Tibial nerve (tissue), 4 donors: ENCODE results near the gene MAN2B1. TPM values are rescaled to one million over a fixed set of nuclear protein-coding genes. Genes with fewer than 3 reads are reported as not detected.
"Not testable (repeated sequence)": the region's sequence is repeated elsewhere in the genome, so short reads cannot be mapped to it uniquely, and the experiment has no call there.

ENCODE experiments used
- DNase-seq, 2 donors: peaks; one replicate each; pipeline ENCODE4 v3.0.0-alpha.2; 2019; ENCODE audit warnings: low spot score in 2 of 2
- H3K27ac ChIP-seq, 4 donors: fragments of 200-600 bp; sonication (generic) in 3 of 4; one replicate each; pipeline ENCODE4 v1.5.1; 2017 to 2019; ENCODE audit warnings: mild to moderate bottlenecking in 1 of 4
- H3K27me3 ChIP-seq, 2 donors: fragments of 200-600 bp; sonication (generic) in 1 of 2; one replicate each; pipeline versions ENCODE4 v1.5.1 to v1.6.0; 2017 to 2019
- H3K36me3 ChIP-seq, 3 donors: fragments of 200-600 bp; sonication (generic); one replicate each; pipeline ENCODE4 v1.5.1; 2018 to 2019
- H3K4me1 ChIP-seq, 4 donors: fragments of 200-600 bp; sonication (generic) in 3 of 4; one replicate each; pipeline ENCODE4 v1.5.1; 2017 to 2019
- H3K4me3 ChIP-seq, 4 donors: fragments of 200-600 bp; sonication (generic) in 3 of 4; one replicate each; pipeline ENCODE4 v1.5.1; 2017 to 2019; ENCODE audit warnings: mild to moderate bottlenecking in 1 of 4, moderate library complexity in 1 of 4
- H3K9me3 ChIP-seq, 4 donors: fragments of 200-600 bp; sonication (generic) in 3 of 4; one replicate each; pipeline ENCODE4 v1.5.1; 2017 to 2019
- EP300 ChIP-seq, 2 donors: sonication (generic); formaldehyde crosslinking; IDR thresholded peaks; one replicate each; pipeline ENCODE4 v1.6.1; 2017; ENCODE audit warnings: antibody characterized with exemption in 2 of 2, mild to moderate bottlenecking in 1 of 2
- POLR2A ChIP-seq, 2 donors: fragments of 450-650 bp; IDR thresholded peaks; one replicate each; pipeline ENCODE4 v1.6.1; 2017; ENCODE audit warnings: antibody characterized with exemption in 2 of 2, mild to moderate bottlenecking in 2 of 2, moderate library complexity in 2 of 2
- WGBS, 2 donors: methylation state at CpG; one replicate each; pipeline ENCODE4 v1.1.5; 2018; 5-methylcytosine and 5-hydroxymethylcytosine counted together
- total RNA-seq, 4 donors: library from RNA; depleted of rRNA; stranded (reverse); fragments of >200 nt; gene quantifications; one replicate each; pipeline ENCODE4 v1.1.0, GENCODE V29; 2016
- TF ChIP-seq, protein P1 (sequence below), 5 experiments: fragments of 200-600 bp in 3 of 5; fragments of 450-650 bp in 2 of 5; sonication (generic) in 3 of 5; IDR thresholded peaks; one replicate each; pipeline ENCODE4 v1.5.1; 2016 to 2019; ENCODE audit warnings: antibody characterized with exemption in 5 of 5, mild to moderate bottlenecking in 3 of 5, moderate library complexity in 2 of 5

MAN2B1 gene
- total RNA-seq = 10 to 100 TPM; 48.5 to 89.4 (median 58.5) TPM

GRCh38 chr19:12666265-12667048 lies at the start of gene MAN2B1, which contains the start of gene WDR83:
TSS of gene MAN2B1 (minus strand) at chr19:12666742. CDS start at chr19:12666701, 41 bp downstream.
TSS of gene WDR83 (plus strand) at chr19:12666807. CDS start at chr19:12669791, 2,984 bp downstream.
- H3K4me3 ChIP-seq = peak within 1 kb of the TSS; percentile 83 to 95 (median 87)
- peaks cover 0 to 43% (median 15%) of the 10 kb centered on the region in 3 donors for H3K36me3 ChIP-seq
- H3K4me1 ChIP-seq = peaks cover 0 to 58% (median 33%) of the 10 kb centered on the region in 4 donors
- no peaks in the 10 kb centered on the region for H3K9me3 ChIP-seq
- WGBS, 2 donors = 1% methylated on average over 26 to 45 of the region's 46 CpGs
- no peaks in the 10 kb centered on the region for H3K27me3 ChIP-seq
- DNase-seq = peak; percentile 64 to 67
- peak within 1 kb of the TSS; percentile 58 to 91 (median 80) for H3K27ac ChIP-seq
- TF ChIP-seq, protein P1, sequence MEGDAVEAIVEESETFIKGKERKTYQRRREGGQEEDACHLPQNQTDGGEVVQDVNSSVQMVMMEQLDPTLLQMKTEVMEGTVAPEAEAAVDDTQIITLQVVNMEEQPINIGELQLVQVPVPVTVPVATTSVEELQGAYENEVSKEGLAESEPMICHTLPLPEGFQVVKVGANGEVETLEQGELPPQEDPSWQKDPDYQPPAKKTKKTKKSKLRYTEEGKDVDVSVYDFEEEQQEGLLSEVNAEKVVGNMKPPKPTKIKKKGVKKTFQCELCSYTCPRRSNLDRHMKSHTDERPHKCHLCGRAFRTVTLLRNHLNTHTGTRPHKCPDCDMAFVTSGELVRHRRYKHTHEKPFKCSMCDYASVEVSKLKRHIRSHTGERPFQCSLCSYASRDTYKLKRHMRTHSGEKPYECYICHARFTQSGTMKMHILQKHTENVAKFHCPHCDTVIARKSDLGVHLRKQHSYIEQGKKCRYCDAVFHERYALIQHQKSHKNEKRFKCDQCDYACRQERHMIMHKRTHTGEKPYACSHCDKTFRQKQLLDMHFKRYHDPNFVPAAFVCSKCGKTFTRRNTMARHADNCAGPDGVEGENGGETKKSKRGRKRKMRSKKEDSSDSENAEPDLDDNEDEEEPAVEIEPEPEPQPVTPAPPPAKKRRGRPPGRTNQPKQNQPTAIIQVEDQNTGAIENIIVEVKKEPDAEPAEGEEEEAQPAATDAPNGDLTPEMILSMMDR (IDR thresholded peaks at IDR 0.05) = no peak
- TF ChIP-seq EP300 (IDR thresholded peaks at IDR 0.05) = peak in 1 of 2 donors; percentile 20
- TF ChIP-seq POLR2A (IDR thresholded peaks at IDR 0.05) = peak in 1 of 2 donors; percentile 38

DNA sequence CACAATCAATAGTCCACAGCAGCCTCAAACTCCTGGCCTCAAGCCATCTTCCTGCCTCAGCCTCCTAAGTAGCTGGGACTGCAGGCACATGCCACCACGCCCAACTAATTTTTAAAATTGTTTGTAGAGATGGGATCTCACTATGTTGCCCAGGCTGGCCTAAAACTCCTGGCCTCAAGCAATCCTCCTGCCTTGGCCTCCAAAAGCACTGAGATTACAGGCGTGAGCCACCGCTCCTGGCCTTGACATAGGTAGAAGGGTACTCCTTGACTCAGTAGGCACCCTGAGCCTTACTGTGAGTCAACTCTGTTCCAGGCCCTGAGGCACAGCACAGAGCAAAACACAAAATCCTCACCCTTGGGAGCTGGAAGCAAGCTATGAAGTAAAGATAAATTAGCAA lies 49.4 kb upstream of the MAN2B1 start:
- H3K9me3 ChIP-seq = no peaks in the 10 kb centered on the region
- DNase-seq = no peak
- peaks cover 8 to 80% (median 29%) of the 10 kb centered on the region in 3 donors for H3K36me3 ChIP-seq
- TF ChIP-seq, protein P1 (IDR thresholded peaks at IDR 0.05) = no peak
- TF ChIP-seq EP300 (IDR thresholded peaks at IDR 0.05) (no peak), POLR2A (IDR thresholded peaks at IDR 0.05) (no peak)
- WGBS, 2 donors = 93 to 94% methylated on average over 3 of the region's 3 CpGs
- H3K27me3 ChIP-seq = no peaks in the 10 kb centered on the region
- peaks cover 0 to 30% (median 11%) of the 10 kb centered on the region in 4 donors for H3K4me1 ChIP-seq
- no peak overlapping the region for H3K27ac ChIP-seq
- no peak overlapping the region for H3K4me3 ChIP-seq

- TF ChIP-seq EP300 (IDR thresholded peaks at IDR 0.05) (no peak), POLR2A (IDR thresholded peaks at IDR 0.05) (no peak)
- TF ChIP-seq, protein P1 (IDR thresholded peaks at IDR 0.05) = no peak
- Histone ChIP-seq H3K36me3 (peaks cover 8 to 88% (median 32%) of the 10 kb centered on the region in 3 donors), H3K4me1 (peaks cover 0 to 22% (median 3%) of the 10 kb centered on the region in 4 donors), H3K27ac (no peak overlapping the region), H3K27me3 (no peaks in the 10 kb centered on the region), H3K4me3 (no peak overlapping the region), H3K9me3 (no peaks in the 10 kb centered on the region)
- no peak for DNase-seq
- WGBS, 2 donors = 82 to 84% methylated on average over 11 of the region's 15 CpGs
These were observed 48.6 kb upstream of the MAN2B1 start for GRCh38 chr19:12715102-12715501.

- not testable (repeated sequence) for H3K9me3 ChIP-seq, H3K27me3 ChIP-seq, H3K4me3 ChIP-seq, H3K27ac ChIP-seq, H3K4me1 ChIP-seq, DNase-seq
- WGBS, 2 donors = 95 to 96% methylated on average over 9 of the region's 9 CpGs
- peaks cover 8 to 95% (median 32%) of the 10 kb centered on the region in 3 donors for H3K36me3 ChIP-seq
These were observed 46.8 kb upstream of the MAN2B1 start for GRCh38 chr19:12713304-12713703.

- H3K36me3 ChIP-seq = peaks cover 8 to 97% (median 32%) of the 10 kb centered on the region in 3 donors
- WGBS, 2 donors = 38 to 57% methylated on average over 7 to 11 of the region's 14 CpGs
- H3K4me1 ChIP-seq, H3K9me3 ChIP-seq, H3K27ac ChIP-seq, DNase-seq, H3K27me3 ChIP-seq, H3K4me3 ChIP-seq: not testable (repeated sequence)
- TF ChIP-seq, protein P1 (IDR thresholded peaks at IDR 0.05) = peak in 3 of 5 experiments; percentile 15 to 37 (median 27)
These were observed 45.5 kb upstream of the MAN2B1 start for GRCh38 chr19:12712077-12712476.
